HG03558 (cell line): Measurements from ENCODE around the gene LTV1.

Source experiments
- ATAC-seq: cut with Tn5 transposase; IDR thresholded peaks from one replicate; pipeline ENCODE4 v1.9.1; 2021; ENCODE audit warnings: moderate number of reproducible peaks; ENCODE audit not compliant: unreplicated experiment; ENCODE audit errors: extremely low read depth

The LTV1 gene

DNA sequence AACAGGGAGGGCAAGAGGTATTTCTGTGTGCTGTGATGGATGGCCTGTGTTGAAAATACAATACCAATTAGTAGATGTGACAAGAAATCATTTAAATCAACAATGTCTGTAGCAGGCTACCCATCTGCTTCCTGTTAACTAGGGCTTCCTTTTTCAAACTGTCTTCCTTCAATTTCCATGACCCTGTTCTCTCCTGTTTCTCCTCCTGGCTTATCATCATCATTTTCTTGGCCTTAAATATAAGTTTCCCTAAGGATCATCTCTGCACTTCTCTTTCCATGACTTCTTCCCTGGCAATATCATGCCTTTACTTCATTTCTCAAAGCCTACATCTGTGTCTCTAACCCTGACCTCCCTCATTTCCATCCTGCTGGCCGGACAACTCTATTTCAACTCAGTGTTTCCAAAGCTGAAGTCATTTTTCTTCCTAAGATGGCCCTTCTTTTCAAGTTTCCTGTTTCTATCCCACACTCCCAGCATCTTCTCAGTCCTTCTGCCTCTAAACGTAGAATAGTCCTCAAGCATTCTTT is 39.3 kb downstream of the LTV1 start:
- no peak for ATAC-seq

DNA sequence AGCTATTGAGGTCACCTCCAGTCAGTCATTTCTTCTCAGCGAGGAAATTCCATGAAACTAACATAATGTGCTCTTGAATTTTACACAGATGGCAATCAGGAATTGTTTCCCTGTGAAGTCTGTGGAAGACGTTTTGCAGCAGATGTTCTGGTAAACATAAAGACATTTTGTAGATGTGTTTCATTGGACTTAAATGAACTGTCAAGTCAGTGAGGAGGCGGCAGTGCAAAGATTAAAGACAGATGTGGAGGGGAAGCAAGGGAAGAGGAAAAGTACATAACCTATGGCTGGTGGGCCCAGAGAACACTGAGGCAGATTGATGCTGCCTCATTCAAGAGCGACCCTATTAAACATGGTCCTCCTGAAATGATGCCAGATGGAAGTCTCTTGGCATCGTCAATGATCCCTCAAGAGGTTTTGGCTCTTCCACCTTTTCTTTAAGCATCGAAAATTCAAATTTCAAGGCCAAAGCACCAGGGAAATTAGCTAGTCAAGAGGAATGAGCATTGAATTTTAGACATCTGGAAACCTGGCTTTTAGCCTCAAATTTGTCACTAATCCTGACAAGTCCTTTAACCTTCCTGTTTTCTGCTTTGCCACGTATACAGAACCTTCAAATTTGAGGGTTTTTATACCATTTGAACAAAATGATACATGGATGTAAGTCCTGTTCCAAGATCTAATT is 41.2 kb downstream of the LTV1 start:
- ATAC-seq, result no peak

DNA sequence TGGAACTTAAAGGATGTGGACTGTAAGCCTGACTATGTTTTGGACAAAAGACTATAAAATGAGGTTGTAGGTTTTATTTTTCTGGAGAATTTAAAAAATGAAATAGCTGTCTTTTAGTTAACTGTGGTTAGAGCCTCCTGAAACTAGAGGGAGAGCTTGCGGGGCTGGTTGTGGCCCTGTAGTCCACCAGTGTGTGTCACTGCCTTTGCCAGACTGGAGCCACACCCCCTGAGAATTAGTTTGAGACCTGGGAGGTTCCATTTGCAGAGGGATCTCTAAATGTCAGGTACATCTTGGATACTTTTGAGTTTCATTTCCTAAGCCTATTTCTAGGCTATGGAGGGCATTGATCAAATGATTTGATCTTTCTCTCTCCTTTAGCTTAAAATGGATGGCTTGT is 42.0 kb downstream of the LTV1 start:
- no peak for ATAC-seq

GRCh38 chr6:143894655-143895054 is 51.5 kb downstream of the LTV1 start:
- no peak for ATAC-seq

DNA sequence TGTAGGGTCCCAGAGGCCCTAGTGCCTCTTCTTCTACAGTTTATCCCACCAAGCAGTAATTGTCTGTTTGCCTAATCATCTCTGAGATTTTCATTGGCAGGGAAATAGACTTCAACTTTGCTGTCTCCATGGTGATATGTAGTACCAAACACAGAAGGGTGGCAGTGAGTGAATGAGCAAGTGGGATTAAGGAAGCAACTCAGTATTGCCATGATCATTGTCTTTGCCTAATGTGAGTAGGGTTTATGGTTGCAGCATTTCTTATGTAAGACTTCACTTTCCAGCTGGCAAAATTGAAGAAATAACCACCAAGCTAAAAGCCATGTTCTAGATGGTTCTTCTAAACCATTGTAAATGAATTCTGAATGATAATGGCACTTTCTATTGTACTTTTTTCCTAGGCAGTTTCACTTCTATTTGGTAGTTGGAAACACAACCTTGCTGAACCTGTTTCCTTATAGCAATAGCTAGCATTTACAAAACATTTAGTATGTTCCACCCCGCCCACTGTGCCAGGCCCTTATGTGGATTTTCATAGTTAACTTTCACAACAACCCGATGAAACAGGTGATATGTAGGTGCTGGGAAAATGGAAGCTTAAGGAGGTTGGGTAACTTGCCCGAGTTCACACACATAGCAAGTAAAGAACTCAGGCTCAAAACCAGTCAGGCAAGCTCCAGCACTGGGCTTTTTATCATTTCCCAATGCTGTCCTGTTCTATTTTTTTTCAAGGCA is 53.2 kb downstream of the LTV1 start:
- ATAC-seq, result no peak

- no peak for ATAC-seq
Observed at GRCh38 chr6:143900358-143900757, 57.2 kb downstream of the LTV1 start.

- ATAC-seq, result peak; percentile 95
Observed at GRCh38 chr6:143901885-143902750, 59.0 kb downstream of the LTV1 start.

DNA sequence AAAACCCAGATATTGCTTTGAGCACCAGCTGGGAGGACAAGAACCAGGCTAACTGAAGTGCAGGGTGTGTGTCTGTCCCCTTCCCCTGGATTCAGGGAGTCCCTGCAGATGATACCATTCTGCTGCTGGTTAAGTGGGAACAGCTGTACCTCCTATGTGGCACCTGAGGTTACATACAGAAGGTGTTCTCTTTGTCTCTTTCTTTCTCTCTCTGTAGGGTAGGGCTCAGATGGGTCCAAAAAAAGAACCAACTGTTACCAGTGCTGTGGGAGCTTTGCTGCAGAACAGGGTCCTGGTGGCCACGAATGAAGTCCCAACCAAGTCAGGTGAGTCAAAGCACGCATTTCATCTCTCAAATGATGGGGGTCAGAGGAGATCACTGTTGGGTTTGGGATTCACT is 59.7 kb downstream of the LTV1 start:
- ATAC-seq, result no peak

DNA sequence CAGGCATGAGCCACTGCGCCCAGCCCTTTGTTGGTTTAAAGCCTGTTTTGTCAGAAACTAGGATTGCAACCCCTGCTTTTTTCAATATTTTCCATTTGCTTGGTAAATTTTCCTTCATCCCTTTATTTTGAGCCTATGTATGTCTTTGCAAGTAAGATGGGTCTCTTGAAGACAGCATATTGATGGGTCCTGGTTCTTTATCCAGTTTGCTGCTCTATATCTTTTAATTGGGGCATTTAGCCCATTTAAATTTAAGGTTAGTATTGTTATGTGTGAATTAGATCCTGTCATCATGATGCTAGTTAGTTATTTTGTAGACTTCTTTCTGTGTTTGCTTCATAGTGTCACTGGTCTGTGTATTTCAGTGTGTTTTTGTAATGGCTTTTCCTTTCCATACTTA is 67.9 kb downstream of the LTV1 start:
- no peak for ATAC-seq

DNA sequence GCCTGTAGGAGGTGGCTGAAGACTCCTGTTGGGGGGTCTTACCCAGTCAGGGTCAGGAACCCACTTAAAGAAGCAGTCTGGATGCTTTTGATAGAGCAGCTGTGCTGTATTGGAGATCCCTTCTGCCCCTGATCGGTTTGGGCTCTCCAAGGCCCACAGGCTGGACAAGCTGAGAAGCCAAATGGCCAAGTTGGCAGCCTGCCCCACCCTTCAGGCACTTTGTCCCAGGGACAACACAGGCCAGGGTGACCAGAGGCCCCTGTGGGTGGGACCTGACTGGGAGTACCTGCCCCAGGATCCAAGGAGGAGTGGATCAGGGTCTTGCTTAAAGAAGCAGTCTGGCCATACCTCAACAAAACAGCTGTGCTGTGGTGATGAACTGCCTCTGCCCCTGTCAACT is 69.5 kb downstream of the LTV1 start:
- ATAC-seq, result no peak
